Glomerular endothelial cell (primary cell): ENCODE data around the gene IQSEC2. TPM values are rescaled to one million over a fixed set of nuclear protein-coding genes. Genes with fewer than 3 reads are reported as not detected.

Experiments used
- DNase-seq: peaks from one replicate; pipeline ENCODE4 v3.0.0-alpha.2; 2011; ENCODE audit warnings: low read depth, low spot score; ENCODE audit errors: extremely low read depth
- total RNA-seq: library from RNA; depleted of rRNA; stranded (reverse); fragments of >200 nt; gene quantifications from 2 replicates; pipeline ENCODE4 v1.2.3, GENCODE V29; 2015

The IQSEC2 gene
- total RNA-seq, 1 donor from 2014 or later = 16.6 TPM

GRCh38 chrX:53272808-53273337 lies 8.5 kb downstream of the IQSEC2 start:
- no peak for DNase-seq

- DNase-seq = no peak
Observed at GRCh38 chrX:53269536-53270107, 11.8 kb downstream of the IQSEC2 start.

GRCh38 chrX:53268173-53268572 lies 13.2 kb downstream of the IQSEC2 start:
- DNase-seq = no peak

GRCh38 chrX:53266914-53267313 lies 14.5 kb downstream of the IQSEC2 start:
- DNase-seq = no peak

- no peak for DNase-seq
Observed at GRCh38 chrX:53265771-53266574, 15.4 kb downstream of the IQSEC2 start.

GRCh38 chrX:53263597-53264094 lies 17.7 kb downstream of the IQSEC2 start:
- DNase-seq = no peak

GRCh38 chrX:53262918-53263394 lies 18.4 kb downstream of the IQSEC2 start:
- no peak for DNase-seq

- DNase-seq = no peak
Observed at GRCh38 chrX:53262189-53262917, 19.0 kb downstream of the IQSEC2 start.

- DNase-seq = no peak
Observed at GRCh38 chrX:53261355-53261972, 19.9 kb downstream of the IQSEC2 start.

GRCh38 chrX:53260836-53261235 lies 20.5 kb downstream of the IQSEC2 start:
- no peak for DNase-seq

- DNase-seq = no peak
Observed at GRCh38 chrX:53257670-53258423, 23.5 kb downstream of the IQSEC2 start.

GRCh38 chrX:53257166-53257565 lies 24.2 kb downstream of the IQSEC2 start:
- no peak for DNase-seq

GRCh38 chrX:53256446-53257041 lies 24.8 kb downstream of the IQSEC2 start:
- DNase-seq = no peak

GRCh38 chrX:53255738-53256191 lies 25.6 kb downstream of the IQSEC2 start:
- DNase-seq = no peak

- no peak for DNase-seq
Observed at GRCh38 chrX:53254570-53255461, 26.6 kb downstream of the IQSEC2 start.

GRCh38 chrX:53253293-53254020 lies 27.9 kb downstream of the IQSEC2 start:
- no peak for DNase-seq

GRCh38 chrX:53251307-53251706 lies 30.1 kb downstream of the IQSEC2 start:
- DNase-seq = no peak

- DNase-seq = no peak
Observed at GRCh38 chrX:53250556-53250955, 30.8 kb downstream of the IQSEC2 start.
